Adrenal gland (tissue), 5 donors: ENCODE measurements around the gene COL5A1.

Source experiments
- CTCF ChIP-seq, 6 experiments: fragments of 450-650 bp in 4 of 6; fragments of 200-600 bp in 2 of 6; sonication (generic) in 1 of 6; IDR thresholded peaks; 1 replicate in 5 of 6; 2 replicates in 1 of 6; pipeline versions ENCODE4 v1.5.1 to v1.8.0; 2016 to 2021; ENCODE audit warnings: antibody characterized with exemption in 6 of 6, mild to moderate bottlenecking in 2 of 6, moderate library complexity in 1 of 6
- POLR2A ChIP-seq, 2 donors: fragments of 450-650 bp; IDR thresholded peaks; one replicate each; pipeline ENCODE4 v1.6.1; 2017; ENCODE audit warnings: antibody characterized with exemption in 2 of 2, mild to moderate bottlenecking in 2 of 2, moderate library complexity in 1 of 2
- donor health status: DM: no; HTN: no; CAD: no.

DNA sequence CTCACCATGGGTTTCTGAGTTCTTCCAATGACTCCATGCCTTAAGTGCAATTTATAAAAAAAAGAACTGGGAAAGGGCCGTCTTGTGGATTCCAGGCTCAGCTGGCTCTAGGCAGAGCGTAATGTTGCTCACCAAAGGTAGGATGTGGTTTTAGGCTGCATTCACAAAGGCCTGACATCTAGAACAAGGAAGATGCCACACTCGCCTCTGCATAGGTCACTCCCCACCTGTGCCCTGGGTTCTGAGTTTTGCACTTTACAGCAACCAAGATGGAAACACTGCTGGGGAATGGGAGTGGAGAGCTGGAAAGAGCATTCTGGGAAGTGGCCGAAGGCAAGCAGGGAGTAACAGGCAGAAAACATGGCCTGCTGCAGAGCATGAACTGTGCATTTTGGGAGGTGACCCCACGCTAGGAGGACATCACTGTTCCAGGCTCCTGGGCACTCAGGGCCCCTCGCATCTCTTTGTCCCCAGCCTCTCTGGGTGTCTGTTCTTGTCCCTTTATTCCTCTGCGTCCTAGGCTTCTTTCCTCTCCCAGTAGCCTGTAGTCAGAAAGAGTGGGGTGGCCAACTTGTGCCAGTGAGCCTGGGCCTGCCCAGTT lies 251.3 kb downstream of the COL5A1 start:
- TF ChIP-seq POLR2A (IDR thresholded peaks at IDR 0.05) (no peak), CTCF (IDR thresholded peaks at IDR 0.05) (no peak)
